T-helper 9 cell (primary cell): ENCODE measurements around the gene TPD52L1.
"Not testable (repeated sequence)": the region's sequence is repeated elsewhere in the genome, so short reads cannot be mapped to it uniquely, and the experiment has no call there.

Source experiments
- DNase-seq: peaks from one replicate; pipeline ENCODE4 v3.0.0-alpha.2; 2020
- total RNA-seq, 2 donors: gene quantifications; one replicate each; lab custom pipeline; 2026; lab: John Stamatoyannopoulos, UW

The TPD52L1 gene
- total RNA-seq = 0.24 to 0.28 reads per million in 2 donors

GRCh38 chr6:125153391-125154117 is at the start of gene TPD52L1:
TPD52L1 (plus strand) TSS chr6:125153773; CDS start chr6:125153952, 179 bp downstream.
- DNase-seq = peak; percentile 41

- no peak for DNase-seq
Observed at GRCh38 chr6:125104425-125104824, 49.1 kb upstream of the TPD52L1 start.

GRCh38 chr6:125107048-125107447 is 46.5 kb upstream of the TPD52L1 start:
- no peak for DNase-seq

GRCh38 chr6:125107896-125108295 is 45.7 kb upstream of the TPD52L1 start:
- DNase-seq = no peak

- no peak for DNase-seq
Observed at GRCh38 chr6:125110056-125110455, 43.5 kb upstream of the TPD52L1 start.

GRCh38 chr6:125111219-125111983 is 42.2 kb upstream of the TPD52L1 start:
- DNase-seq = no peak

GRCh38 chr6:125112934-125113333 is 40.6 kb upstream of the TPD52L1 start:
- DNase-seq = no peak

GRCh38 chr6:125114248-125114858 is 39.2 kb upstream of the TPD52L1 start:
- peak; percentile 27 for DNase-seq

GRCh38 chr6:125116170-125116569 is 37.4 kb upstream of the TPD52L1 start:
- no peak for DNase-seq

- no peak for DNase-seq
Observed at GRCh38 chr6:125116710-125117109, 36.9 kb upstream of the TPD52L1 start.

GRCh38 chr6:125117818-125118217 is 35.8 kb upstream of the TPD52L1 start:
- DNase-seq = no peak

GRCh38 chr6:125120054-125120590 is 33.5 kb upstream of the TPD52L1 start:
- no peak for DNase-seq

- no peak for DNase-seq
Observed at GRCh38 chr6:125121894-125122293, 31.7 kb upstream of the TPD52L1 start.

- no peak for DNase-seq
Observed at GRCh38 chr6:125123051-125123450, 30.5 kb upstream of the TPD52L1 start.

- DNase-seq = no peak
Observed at GRCh38 chr6:125123468-125124048, 30.0 kb upstream of the TPD52L1 start.

GRCh38 chr6:125124049-125124669 is 29.4 kb upstream of the TPD52L1 start:
- no peak for DNase-seq

- not testable (repeated sequence) for DNase-seq
Observed at GRCh38 chr6:125125856-125126255, 27.7 kb upstream of the TPD52L1 start.

- DNase-seq = no peak
Observed at GRCh38 chr6:125129354-125129753, 24.2 kb upstream of the TPD52L1 start.

GRCh38 chr6:125132058-125132457 is 21.5 kb upstream of the TPD52L1 start:
- no peak for DNase-seq

GRCh38 chr6:125136378-125136777 is 17.2 kb upstream of the TPD52L1 start:
- DNase-seq = no peak

GRCh38 chr6:125138083-125138482 is 15.5 kb upstream of the TPD52L1 start:
- no peak for DNase-seq

GRCh38 chr6:125140808-125141207 is 12.8 kb upstream of the TPD52L1 start:
- no peak for DNase-seq
